HepG2 (cell line): ENCODE data around the gene CLIC4.

Source experiments
- AKNA ChIP-seq: sonication (generic); formaldehyde crosslinking; IDR thresholded peaks from 2 replicates; pipeline ENCODE4 v1.4.0; 2020; ENCODE audit warnings: missing genetic modification reagents, borderline replicate concordance
- ATF2 ChIP-seq: sonication (generic); formaldehyde crosslinking; IDR thresholded peaks from 2 replicates; pipeline ENCODE4 v1.4.0; 2020; ENCODE audit warnings: missing genetic modification reagents
- CENPT ChIP-seq: sonication (generic); formaldehyde crosslinking; IDR thresholded peaks from 2 replicates; pipeline ENCODE4 v1.8.0; 2022; ENCODE audit warnings: low read depth, mild to moderate bottlenecking, moderate library complexity, missing genetic modification reagents
- EP300 ChIP-seq, 3 experiments: sonication (generic) in 1 of 3; formaldehyde crosslinking in 1 of 3; IDR thresholded peaks; 2 replicates each; pipeline versions ENCODE4 v1.5.1 to v1.6.1; 2011 to 2020; ENCODE audit warnings: low read depth in 2 of 3, low read length in 2 of 3, borderline replicate concordance in 1 of 3, improper control_type of control experiment in 1 of 3, mild to moderate bottlenecking in 1 of 3, missing genetic modification reagents in 1 of 3, moderate library complexity in 1 of 3
- FOXK1 ChIP-seq: sonication (generic); formaldehyde crosslinking; IDR thresholded peaks from 2 replicates; pipeline ENCODE4 v1.4.0; 2020; ENCODE audit warnings: low read depth, missing genetic modification reagents, borderline replicate concordance
- HDAC6 ChIP-seq: fragments of 200-600 bp; sonication (generic); IDR thresholded peaks from 2 replicates; pipeline ENCODE4 v1.7.0; 2017; ENCODE audit warnings: mild to moderate bottlenecking, antibody characterized with exemption, low read length, low read depth
- PRDM10 ChIP-seq: sonication (generic); formaldehyde crosslinking; IDR thresholded peaks from 2 replicates; pipeline ENCODE4 v1.4.0; 2020; ENCODE audit warnings: low read depth, missing genetic modification reagents
- SKIL ChIP-seq: sonication (generic); formaldehyde crosslinking; IDR thresholded peaks from 2 replicates; pipeline ENCODE4 v1.8.0; 2022; ENCODE audit warnings: missing genetic modification reagents, mild to moderate bottlenecking, moderate library complexity, borderline replicate concordance
- SUZ12 ChIP-seq: fragments of 150-350 bp; IDR thresholded peaks from 2 replicates; pipeline ENCODE4 v1.6.1; 2014; ENCODE audit warnings: low read depth, low read length
- U2AF1 ChIP-seq: fragments of 200-400 bp; formaldehyde crosslinking; optimal IDR thresholded peaks from 2 replicates; pipeline ENCODE3; 2017; ENCODE audit warnings: mild to moderate bottlenecking, low read depth, low read length
- YY1 ChIP-seq: IDR thresholded peaks from 2 replicates; pipeline ENCODE4 v1.6.1; 2011; ENCODE audit warnings: low read length, low read depth, moderate library complexity, mild to moderate bottlenecking; ENCODE audit not compliant: insufficient read depth, insufficient replicate concordance
- ZNF326 ChIP-seq: sonication (generic); formaldehyde crosslinking; IDR thresholded peaks from 2 replicates; pipeline ENCODE4 v1.4.0; 2020; ENCODE audit warnings: missing genetic modification reagents, borderline replicate concordance
- TF ChIP-seq, protein P1 (sequence below): sonication (generic); formaldehyde crosslinking; IDR thresholded peaks from 2 replicates; pipeline ENCODE4 v1.5.0; 2020; ENCODE audit warnings: mild to moderate bottlenecking, missing genetic modification reagents, moderate library complexity
- TF ChIP-seq, protein P2 (sequence below): sonication (generic); formaldehyde crosslinking; IDR thresholded peaks from 2 replicates; pipeline ENCODE4 v1.8.0; 2022; ENCODE audit warnings: missing genetic modification reagents, mild to moderate bottlenecking, borderline replicate concordance

GRCh38 chr1:24768873-24769605 is 23.8 kb downstream of the CLIC4 start:
- TF ChIP-seq U2AF1: no peak
- no peak for TF ChIP-seq CENPT (CRISPR knock-in tag)
- TF ChIP-seq, protein P1, sequence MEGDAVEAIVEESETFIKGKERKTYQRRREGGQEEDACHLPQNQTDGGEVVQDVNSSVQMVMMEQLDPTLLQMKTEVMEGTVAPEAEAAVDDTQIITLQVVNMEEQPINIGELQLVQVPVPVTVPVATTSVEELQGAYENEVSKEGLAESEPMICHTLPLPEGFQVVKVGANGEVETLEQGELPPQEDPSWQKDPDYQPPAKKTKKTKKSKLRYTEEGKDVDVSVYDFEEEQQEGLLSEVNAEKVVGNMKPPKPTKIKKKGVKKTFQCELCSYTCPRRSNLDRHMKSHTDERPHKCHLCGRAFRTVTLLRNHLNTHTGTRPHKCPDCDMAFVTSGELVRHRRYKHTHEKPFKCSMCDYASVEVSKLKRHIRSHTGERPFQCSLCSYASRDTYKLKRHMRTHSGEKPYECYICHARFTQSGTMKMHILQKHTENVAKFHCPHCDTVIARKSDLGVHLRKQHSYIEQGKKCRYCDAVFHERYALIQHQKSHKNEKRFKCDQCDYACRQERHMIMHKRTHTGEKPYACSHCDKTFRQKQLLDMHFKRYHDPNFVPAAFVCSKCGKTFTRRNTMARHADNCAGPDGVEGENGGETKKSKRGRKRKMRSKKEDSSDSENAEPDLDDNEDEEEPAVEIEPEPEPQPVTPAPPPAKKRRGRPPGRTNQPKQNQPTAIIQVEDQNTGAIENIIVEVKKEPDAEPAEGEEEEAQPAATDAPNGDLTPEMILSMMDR (CRISPR knock-in tag): no peak
- no peak for TF ChIP-seq SUZ12
- no peak for TF ChIP-seq PRDM10 (CRISPR knock-in tag)
- no peak for TF ChIP-seq FOXK1
- TF ChIP-seq ZNF326: no peak
- no peak for TF ChIP-seq ATF2 (CRISPR knock-in tag)
- TF ChIP-seq EP300 (IDR thresholded peaks at IDR 0.05; ENCODE audit: low read depth in 2 of 2, low read length in 2 of 2): no peak
- no peak for TF ChIP-seq EP300 (CRISPR knock-in tag; IDR thresholded peaks at IDR 0.05; ENCODE audit: borderline replicate concordance)
- TF ChIP-seq AKNA: no peak
- TF ChIP-seq YY1: no peak
- no peak for TF ChIP-seq SKIL (CRISPR knock-in tag)
- no peak for TF ChIP-seq HDAC6
- TF ChIP-seq, protein P2, sequence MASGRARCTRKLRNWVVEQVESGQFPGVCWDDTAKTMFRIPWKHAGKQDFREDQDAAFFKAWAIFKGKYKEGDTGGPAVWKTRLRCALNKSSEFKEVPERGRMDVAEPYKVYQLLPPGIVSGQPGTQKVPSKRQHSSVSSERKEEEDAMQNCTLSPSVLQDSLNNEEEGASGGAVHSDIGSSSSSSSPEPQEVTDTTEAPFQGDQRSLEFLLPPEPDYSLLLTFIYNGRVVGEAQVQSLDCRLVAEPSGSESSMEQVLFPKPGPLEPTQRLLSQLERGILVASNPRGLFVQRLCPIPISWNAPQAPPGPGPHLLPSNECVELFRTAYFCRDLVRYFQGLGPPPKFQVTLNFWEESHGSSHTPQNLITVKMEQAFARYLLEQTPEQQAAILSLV (CRISPR knock-in tag): no peak
